NCI-H446 treated with DMSO at 0.1 percent for 48 hours (cell line): ENCODE results near the gene KCNQ1.
"Not testable (repeated sequence)": the region's sequence is repeated elsewhere in the genome, so short reads cannot be mapped to it uniquely, and the experiment has no call there.

Experiments
- DNase-seq: peaks from one replicate; lab custom pipeline; 2025; lab: John Stamatoyannopoulos, UW

KCNQ1 gene

GRCh38 chr11:2592559-2593392, 148.0 kb downstream of the KCNQ1 start:
- no peak for DNase-seq

GRCh38 chr11:2593393-2593950, 148.7 kb downstream of the KCNQ1 start:
- DNase-seq, result no peak

GRCh38 chr11:2594267-2594666, 149.5 kb downstream of the KCNQ1 start:
- no peak for DNase-seq

- DNase-seq, result no peak
Measured at GRCh38 chr11:2595204-2595603, 150.4 kb downstream of the KCNQ1 start.

- DNase-seq, result no peak
Measured at GRCh38 chr11:2599561-2600189, 154.9 kb downstream of the KCNQ1 start.

- no peak for DNase-seq
Measured at GRCh38 chr11:2609345-2609744, 164.5 kb downstream of the KCNQ1 start.

- DNase-seq, result no peak
Measured at GRCh38 chr11:2612884-2613571, 168.2 kb downstream of the KCNQ1 start.

GRCh38 chr11:2621894-2622293, 177.1 kb downstream of the KCNQ1 start:
- no peak for DNase-seq

GRCh38 chr11:2625183-2625582, 180.4 kb downstream of the KCNQ1 start:
- no peak for DNase-seq

- DNase-seq, result no peak
Measured at GRCh38 chr11:2630679-2631078, 185.9 kb downstream of the KCNQ1 start.

- DNase-seq, result no peak
Measured at GRCh38 chr11:2631161-2631560, 186.4 kb downstream of the KCNQ1 start.

GRCh38 chr11:2639763-2640162, 195.0 kb downstream of the KCNQ1 start:
- not testable (repeated sequence) for DNase-seq

- DNase-seq, result no peak
Measured at GRCh38 chr11:2641623-2642022, 196.8 kb downstream of the KCNQ1 start.

GRCh38 chr11:2643746-2644145, 198.9 kb downstream of the KCNQ1 start:
- DNase-seq, result no peak

- no peak for DNase-seq
Measured at GRCh38 chr11:2644844-2645778, 200.3 kb downstream of the KCNQ1 start.

- DNase-seq, result no peak
Measured at GRCh38 chr11:2645779-2646118, 200.9 kb downstream of the KCNQ1 start.

GRCh38 chr11:2647167-2647566, 202.4 kb downstream of the KCNQ1 start:
- DNase-seq, result no peak

GRCh38 chr11:2647953-2648352, 203.1 kb downstream of the KCNQ1 start:
- no peak for DNase-seq

- no peak for DNase-seq
Measured at GRCh38 chr11:2649400-2649799, 204.6 kb downstream of the KCNQ1 start.

- DNase-seq, result no peak
Measured at GRCh38 chr11:2649848-2650247, 205.0 kb downstream of the KCNQ1 start.

- DNase-seq, result no peak
Measured at GRCh38 chr11:2650343-2650867, 205.6 kb downstream of the KCNQ1 start.
